HEK293 (cell line): ENCODE data around the gene PON1.

Source experiments
- CTCF ChIP-seq: fragments of 450-650 bp; formaldehyde crosslinking; IDR thresholded peaks from 2 replicates; pipeline ENCODE4 v1.5.1; 2016; ENCODE audit warnings: missing biosample characterization, missing genetic modification characterization
- PBX3 ChIP-seq: sonication (generic); formaldehyde crosslinking; IDR thresholded peaks from 2 replicates; pipeline ENCODE4 v1.8.1; 2022; ENCODE audit warnings: mild to moderate bottlenecking, moderate library complexity, missing genetic modification reagents
- TRIM28 ChIP-seq: IDR thresholded peaks from 2 replicates; pipeline ENCODE4 v1.6.1; 2011; ENCODE audit warnings: low read length, control low read depth, borderline replicate concordance
- YY1 ChIP-seq: fragments of 450-650 bp; formaldehyde crosslinking; IDR thresholded peaks from 2 replicates; pipeline ENCODE4 v1.5.1; 2018; ENCODE audit warnings: missing biosample characterization, missing genetic modification characterization
- ZBTB11 ChIP-seq: fragments of 450-650 bp; formaldehyde crosslinking; conservative IDR thresholded peaks from 2 replicates; pipeline ENCODE4 v1.5.1; 2016; ENCODE audit warnings: low read depth, missing biosample characterization, missing genetic modification characterization
- ZBTB21 ChIP-seq: fragments of 450-650 bp; formaldehyde crosslinking; IDR thresholded peaks from 2 replicates; pipeline ENCODE4 v1.5.1; 2017; ENCODE audit warnings: missing biosample characterization, missing genetic modification characterization
- ZNF146 ChIP-seq: fragments of 450-650 bp; formaldehyde crosslinking; IDR thresholded peaks from 2 replicates; pipeline ENCODE4 v1.5.1; 2016; ENCODE audit warnings: missing biosample characterization, missing genetic modification characterization
- ZNF175 ChIP-seq: fragments of 450-650 bp; formaldehyde crosslinking; IDR thresholded peaks from 2 replicates; pipeline ENCODE4 v1.5.1; 2016; ENCODE audit warnings: missing biosample characterization, missing genetic modification characterization
- ZNF292 ChIP-seq: fragments of 450-650 bp; formaldehyde crosslinking; IDR thresholded peaks from 2 replicates; pipeline ENCODE4 v1.5.1; 2016; ENCODE audit warnings: low read depth, missing biosample characterization, missing genetic modification characterization, borderline replicate concordance
- ZNF423 ChIP-seq: fragments of 450-650 bp; formaldehyde crosslinking; IDR thresholded peaks from 2 replicates; pipeline ENCODE4 v1.5.1; 2016; ENCODE audit warnings: missing biosample characterization, missing genetic modification characterization
- ZNF521 ChIP-seq: fragments of 450-650 bp; formaldehyde crosslinking; IDR thresholded peaks from 2 replicates; pipeline ENCODE4 v1.5.1; 2017; ENCODE audit warnings: missing biosample characterization, mild to moderate bottlenecking, missing genetic modification characterization
- ZNF544 ChIP-seq: fragments of 450-650 bp; formaldehyde crosslinking; IDR thresholded peaks from 2 replicates; pipeline ENCODE4 v1.5.0; 2017; ENCODE audit warnings: missing biosample characterization, missing genetic modification characterization
- ZNF776 ChIP-seq: fragments of 450-650 bp; formaldehyde crosslinking; IDR thresholded peaks from 2 replicates; pipeline ENCODE4 v1.5.0; 2017; ENCODE audit warnings: missing biosample characterization, missing genetic modification characterization, borderline replicate concordance

- TF ChIP-seq ZNF423 (tag by site-specific recombination): no peak
- no peak for TF ChIP-seq CTCF (tag by site-specific recombination)
- no peak for TF ChIP-seq YY1
- TF ChIP-seq ZNF146: no peak
- TF ChIP-seq ZNF544 (tag by site-specific recombination): no peak
- no peak for TF ChIP-seq ZBTB11 (tag by site-specific recombination)
- no peak for TF ChIP-seq ZNF292 (tag by site-specific recombination)
- TF ChIP-seq ZNF521: no peak
- no peak for TF ChIP-seq TRIM28
- TF ChIP-seq ZNF175 (tag by site-specific recombination): no peak
- TF ChIP-seq ZNF776 (tag by site-specific recombination): no peak
- no peak for TF ChIP-seq PBX3 (CRISPR knock-in tag)
- TF ChIP-seq ZBTB21 (tag by site-specific recombination): no peak
These were observed 21.1 kb downstream of the PON1 start for GRCh38 chr7:95303013-95303905.
